ENCODE measurements around the gene BRAP. TPM values are rescaled to one million over a fixed set of nuclear protein-coding genes. Genes with fewer than 3 reads are reported as not detected.
"Not testable (repeated sequence)": the region's sequence is repeated elsewhere in the genome, so short reads cannot be mapped to it uniquely, and the experiment has no call there.

Gene BRAP
- total and polyA plus RNA-seq, 2 donors (not counting 1 experiment from before 2014, with no cell fraction given) = 19.0 to 21.4 TPM

GRCh38 chr12:111653596-111653995 is 32.2 kb downstream of the BRAP start:
- no peak overlapping the region for H3K4me3 ChIP-seq (replicated peaks in 1 of 4; ENCODE audit: control extremely low read depth in 1 of 4, insufficient read depth in 1 of 4, low read depth in 3 of 4, low read length in 4 of 4)
- no peaks in the 10 kb centered on the region for H4K20me1 ChIP-seq (ENCODE audit: control insufficient read depth, extremely low read depth, insufficient read depth, low read length)
- no peak overlapping the region for H3K27ac ChIP-seq (ENCODE audit: insufficient read depth, low read length)
- H3K4me2 ChIP-seq (ENCODE audit: extremely low read depth, insufficient read depth, low read length) = no peak overlapping the region
- H3K36me3 ChIP-seq (ENCODE audit: control insufficient read depth, insufficient read depth, low read length) = peaks cover 5% of the 10 kb centered on the region
- no peak overlapping the region for H3K9ac ChIP-seq (ENCODE audit: insufficient read depth, low read length)
- DNase-seq (ENCODE audit: low read depth in 2 of 2) = no peak
- no peaks in the 10 kb centered on the region for H3K27me3 ChIP-seq (ENCODE audit: control insufficient read depth, insufficient read depth, low read length)
- no peaks in the 10 kb centered on the region for H3K79me2 ChIP-seq (ENCODE audit: control insufficient read depth, insufficient read depth, low read length)
- no peaks in the 10 kb centered on the region for H3K9me3 ChIP-seq (ENCODE audit: control insufficient read depth, insufficient read depth, low read depth, low read length)
- H2AFZ ChIP-seq (ENCODE audit: low read length) = no peak overlapping the region
- no peaks in the 10 kb centered on the region for H3K4me1 ChIP-seq (ENCODE audit: control insufficient read depth, extremely low read depth, insufficient read depth, low read length)
- TF ChIP-seq CTCF (conservative IDR thresholded peaks at IDR 0.05 in 1 of 2, IDR thresholded peaks at IDR 0.05 in 1 of 2; ENCODE audit: low read depth in 1 of 2, low read length in 2 of 2) (no peak), EZH2 (IDR thresholded peaks at IDR 0.05; ENCODE audit: low read length, missing control alignments) (no peak)

DNA sequence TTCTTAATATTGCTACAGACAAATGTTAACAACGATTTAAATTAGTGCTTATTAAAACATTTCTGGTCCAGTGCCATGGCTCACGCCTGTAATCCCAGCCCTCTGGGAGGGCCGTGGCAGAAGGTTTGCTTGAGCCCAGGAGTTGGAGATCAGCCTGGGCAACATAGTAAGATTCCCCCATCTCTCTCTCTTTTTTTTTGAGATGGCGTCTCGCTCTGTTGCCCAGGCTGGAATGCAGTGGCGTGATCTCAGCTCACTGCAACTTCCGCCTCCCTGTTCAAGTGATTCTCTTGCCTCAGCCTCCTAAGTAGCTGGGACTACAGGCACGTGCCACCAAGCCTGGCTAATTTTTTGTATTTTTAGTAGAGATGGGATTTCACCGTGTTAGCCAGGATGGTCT is 33.2 kb downstream of the BRAP start:
- H3K4me3 ChIP-seq (replicated peaks in 1 of 4; ENCODE audit: control extremely low read depth in 1 of 4, insufficient read depth in 1 of 4, low read depth in 3 of 4, low read length in 4 of 4); H3K27ac ChIP-seq (ENCODE audit: insufficient read depth, low read length); H3K9ac ChIP-seq (ENCODE audit: insufficient read depth, low read length); H4K20me1 ChIP-seq (ENCODE audit: control insufficient read depth, extremely low read depth, insufficient read depth, low read length); H3K79me2 ChIP-seq (ENCODE audit: control insufficient read depth, insufficient read depth, low read length); H2AFZ ChIP-seq (ENCODE audit: low read length); H3K9me3 ChIP-seq (ENCODE audit: control insufficient read depth, insufficient read depth, low read depth, low read length); DNase-seq (ENCODE audit: low read depth in 2 of 2); H3K36me3 ChIP-seq (ENCODE audit: control insufficient read depth, insufficient read depth, low read length); H3K4me1 ChIP-seq (ENCODE audit: control insufficient read depth, extremely low read depth, insufficient read depth, low read length); H3K4me2 ChIP-seq (ENCODE audit: extremely low read depth, insufficient read depth, low read length); H3K27me3 ChIP-seq (ENCODE audit: control insufficient read depth, insufficient read depth, low read length): not testable (repeated sequence)

GRCh38 chr12:111650912-111651311 is 34.8 kb downstream of the BRAP start:
- Histone ChIP-seq H3K4me1 (ENCODE audit: control insufficient read depth, extremely low read depth, insufficient read depth, low read length) (no peaks in the 10 kb centered on the region), H2AFZ (ENCODE audit: low read length) (no peak overlapping the region), H4K20me1 (ENCODE audit: control insufficient read depth, extremely low read depth, insufficient read depth, low read length) (no peaks in the 10 kb centered on the region), H3K4me3 (replicated peaks in 1 of 4; ENCODE audit: control extremely low read depth in 1 of 4, insufficient read depth in 1 of 4, low read depth in 3 of 4, low read length in 4 of 4) (no peak overlapping the region), H3K79me2 (ENCODE audit: control insufficient read depth, insufficient read depth, low read length) (no peaks in the 10 kb centered on the region), H3K36me3 (ENCODE audit: control insufficient read depth, insufficient read depth, low read length) (peaks cover 2% of the 10 kb centered on the region), H3K9ac (ENCODE audit: insufficient read depth, low read length) (no peak overlapping the region), H3K4me2 (ENCODE audit: extremely low read depth, insufficient read depth, low read length) (no peak overlapping the region), H3K27ac (ENCODE audit: insufficient read depth, low read length) (no peak overlapping the region), H3K9me3 (ENCODE audit: control insufficient read depth, insufficient read depth, low read depth, low read length) (no peaks in the 10 kb centered on the region), H3K27me3 (ENCODE audit: control insufficient read depth, insufficient read depth, low read length) (no peaks in the 10 kb centered on the region)
- no peak for DNase-seq (ENCODE audit: low read depth in 2 of 2)
- TF ChIP-seq CTCF (conservative IDR thresholded peaks at IDR 0.05 in 1 of 2, IDR thresholded peaks at IDR 0.05 in 1 of 2; ENCODE audit: low read depth in 1 of 2, low read length in 2 of 2) (no peak), EZH2 (IDR thresholded peaks at IDR 0.05; ENCODE audit: low read length, missing control alignments) (no peak)

All from fibroblast of lung (primary cell).